GM12891 (cell line): ENCODE results near the gene MGMT.

Experiments
- PAX5 ChIP-seq: IDR thresholded peaks from 2 replicates; pipeline ENCODE4 v1.6.1; 2011; ENCODE audit warnings: low read length, moderate library complexity, mild to moderate bottlenecking; ENCODE audit not compliant: insufficient read depth, severe bottlenecking
- POLR2A ChIP-seq: IDR thresholded peaks from 2 replicates; pipeline ENCODE4 v1.6.1; 2011; ENCODE audit warnings: low read depth, low read length, control low read depth
- POLR2AphosphoS5 ChIP-seq: IDR thresholded peaks from 2 replicates; pipeline ENCODE4 v1.6.1; 2011; ENCODE audit warnings: low read depth, low read length, control low read depth
- SPI1 ChIP-seq: IDR thresholded peaks from 2 replicates; pipeline ENCODE4 v1.6.1; 2011; ENCODE audit warnings: low read depth, low read length, control low read depth
- TAF1 ChIP-seq: IDR thresholded peaks from 2 replicates; pipeline ENCODE4 v1.6.1; 2011; ENCODE audit warnings: low read depth, low read length, control low read depth

DNA sequence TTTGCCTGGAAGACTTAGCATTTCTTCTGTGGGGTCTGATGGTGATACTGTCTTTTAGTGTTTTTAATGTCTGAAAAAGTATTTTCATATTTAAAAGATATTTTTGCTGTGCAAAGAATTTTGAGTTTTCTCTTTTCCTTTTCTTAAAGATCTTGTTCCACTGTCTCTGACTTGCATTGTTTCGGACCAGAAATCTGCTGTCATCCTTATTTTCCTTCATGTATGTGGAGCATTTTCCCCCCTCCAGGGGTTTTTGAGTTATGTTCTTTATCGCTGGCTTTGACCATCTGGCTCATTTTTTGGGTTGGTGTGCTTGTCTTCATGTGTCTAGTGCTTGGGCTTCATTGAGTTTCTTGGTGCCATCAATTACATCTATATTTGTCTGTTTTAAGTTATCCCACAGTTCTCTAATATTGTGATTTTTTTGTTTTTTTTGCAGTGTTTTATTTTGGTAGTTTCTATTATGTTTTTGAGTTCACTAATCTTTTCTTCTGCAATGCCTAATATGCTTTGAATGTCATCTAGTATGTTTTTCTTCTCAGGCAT, 119.9 kb downstream of the MGMT start:
- TF ChIP-seq POLR2AphosphoS5: no peak
- no peak for TF ChIP-seq TAF1
- no peak for TF ChIP-seq POLR2A
- no peak for TF ChIP-seq SPI1
- TF ChIP-seq PAX5: no peak
